Posterior vena cava (tissue), 2 donors: ENCODE results near the gene SMIM15. TPM values are rescaled to one million over a fixed set of nuclear protein-coding genes. Genes with fewer than 3 reads are reported as not detected.

ENCODE experiments used
- DNase-seq: peaks from one replicate; pipeline ENCODE4 v3.0.0-alpha.2; 2020; ENCODE audit warnings: low spot score
- intact Hi-C, 2 donors: fragments of 100-400 bp; cut with DNase I; formaldehyde crosslinking; loops; one replicate each; pipeline versions ENCODE4 v1.14.1 to v1.14.2; 2022 to 2023
- total RNA-seq, 2 donors: library from RNA; stranded (reverse); fragmentation: NEBNext Ultra II Directional; extraction: Animal tissue kit (Norgen Biotek cat#: 25700); gene quantifications; one replicate each; pipeline ENCODE4 v1.2.1, GENCODE V29; 2021
- donor health status: DM: yes; HTN: yes; CAD: no.
- donor health status: DM: yes; HTN: yes; CAD: no.

The SMIM15 gene
- total RNA-seq, 2 donors from 2014 or later = 35.9 to 39.3 TPM

DNA sequence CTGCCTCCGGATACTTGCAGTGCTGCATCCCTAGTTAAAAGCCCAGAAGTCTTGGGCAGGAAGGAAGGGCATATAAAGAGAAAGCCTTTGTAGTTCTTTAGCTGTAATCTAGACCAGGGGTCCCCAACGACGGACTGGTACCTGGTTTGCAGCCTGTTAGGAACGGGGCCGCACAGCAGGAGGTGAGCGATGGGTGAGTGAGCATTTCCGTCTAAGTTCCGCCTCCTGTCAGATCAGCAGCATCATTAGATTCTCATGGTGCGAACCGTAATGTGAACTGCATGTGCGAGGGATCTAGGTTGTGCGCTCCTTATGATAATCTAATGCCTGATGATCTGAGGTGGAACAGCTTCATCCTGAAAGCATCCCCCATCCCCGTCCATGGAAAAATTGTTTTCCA is 1.6 kb upstream of the SMIM15 start:
- no peak for DNase-seq
- intact Hi-C loops = loop anchor here (10.0 kb wide), 2 partner anchors 141 to 161 kb away; no protein-coding TSS in a partner anchor

DNA sequence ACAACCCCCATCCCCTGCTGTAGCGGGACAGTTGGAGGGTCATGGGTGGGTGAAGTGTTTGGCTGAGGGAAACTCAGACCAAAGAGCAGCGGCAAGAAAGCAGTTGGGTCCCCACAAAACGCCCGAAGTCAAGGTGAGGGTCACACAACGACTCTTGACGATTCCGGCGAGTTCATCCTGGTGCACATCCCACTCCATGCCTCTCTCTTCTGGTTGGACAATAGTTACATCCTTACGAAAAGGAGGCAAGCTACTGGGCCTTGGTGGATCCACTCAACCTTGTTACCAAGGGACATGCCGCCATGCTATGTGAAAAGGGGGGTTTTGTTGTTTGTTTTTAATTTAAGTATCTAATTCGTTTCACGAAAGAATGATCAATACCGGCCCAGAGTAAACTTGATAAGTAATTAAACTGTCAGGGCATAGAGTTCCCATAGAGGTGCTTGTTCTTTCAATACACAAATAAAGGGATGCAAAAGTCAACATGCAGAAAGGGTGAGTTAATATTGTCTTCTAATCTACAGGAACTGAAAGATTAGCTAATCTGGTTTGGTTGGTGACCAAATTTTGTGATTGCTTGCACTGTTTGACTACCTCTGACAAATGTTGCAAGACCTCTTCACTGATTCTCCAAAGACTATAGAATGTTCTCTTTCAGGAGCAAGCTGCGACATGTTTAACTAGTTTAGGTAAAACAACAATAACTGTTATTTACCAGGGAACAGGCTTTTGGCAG is 732 bp upstream of the SMIM15 start:
- DNase-seq = no peak

GRCh38 chr5:61160497-61160896 is 1.8 kb downstream of the SMIM15 start:
- no peak for DNase-seq
- intact Hi-C loops = loop anchor here (10.0 kb wide), 2 partner anchors 144 to 164 kb away; no protein-coding TSS in a partner anchor

More for the DNA sequence above, 732 bp upstream of the SMIM15 start:
- intact Hi-C loops = loop anchor here (10.0 kb wide), 2 partner anchors 142 to 162 kb away; no protein-coding TSS in a partner anchor

GRCh38 chr5:61159836-61160235 is 2.4 kb downstream of the SMIM15 start:
- intact Hi-C loops = loop anchor here (10.0 kb wide), 2 partner anchors 145 to 165 kb away; no protein-coding TSS in a partner anchor
- no peak for DNase-seq

GRCh38 chr5:61159070-61159469 is 3.2 kb downstream of the SMIM15 start:
- intact Hi-C loops = no loop called here
- no peak for DNase-seq

DNA sequence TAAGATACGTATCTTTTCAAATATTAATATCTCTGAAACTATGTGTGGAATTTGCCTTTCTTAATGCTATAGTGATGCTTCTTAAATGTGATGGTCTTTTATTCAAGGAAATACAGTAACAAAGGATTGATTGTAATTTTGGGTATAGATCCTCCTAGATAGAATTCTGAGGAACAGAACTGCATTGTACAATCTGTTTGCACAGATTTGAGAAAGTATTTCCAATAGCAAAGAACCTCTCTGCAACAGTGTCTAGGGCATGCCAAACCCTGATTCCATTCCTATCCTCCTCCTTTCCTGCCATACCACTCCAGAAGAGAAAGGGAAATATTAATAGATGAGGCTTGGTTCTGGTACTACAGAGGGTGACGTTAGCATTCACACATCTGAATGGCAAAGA is 10.4 kb downstream of the SMIM15 start:
- DNase-seq = no peak
- intact Hi-C loops = no loop called here

- intact Hi-C loops = no loop called here
Observed at GRCh38 chr5:61148515-61148914, 13.8 kb downstream of the SMIM15 start.

DNA sequence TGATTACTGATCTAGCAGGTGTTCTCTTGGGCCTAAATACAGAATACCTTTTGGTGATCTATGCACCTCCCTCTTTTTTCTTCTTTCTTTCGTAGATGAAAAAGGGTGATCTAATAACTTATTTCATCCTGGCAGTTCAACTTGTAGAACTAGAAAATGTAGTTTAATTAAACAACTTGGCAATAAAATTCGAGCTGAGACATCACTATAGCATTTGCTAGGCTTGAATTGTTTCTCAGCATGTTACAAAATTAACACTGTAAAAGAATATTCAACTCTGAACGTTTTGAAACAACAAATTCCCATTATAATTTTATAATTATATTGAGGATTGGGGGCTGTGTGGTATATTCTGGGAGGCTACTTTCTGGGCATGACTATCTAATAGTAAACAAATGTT is 19.5 kb downstream of the SMIM15 start:
- DNase-seq = no peak
- intact Hi-C loops = no loop called here

More at GRCh38 chr5:61148515-61148914, 13.8 kb downstream of the SMIM15 start:
- DNase-seq = no peak

- intact Hi-C loops = no loop called here
- DNase-seq = no peak
Observed at GRCh38 chr5:61142391-61142790, 19.9 kb downstream of the SMIM15 start.

DNA sequence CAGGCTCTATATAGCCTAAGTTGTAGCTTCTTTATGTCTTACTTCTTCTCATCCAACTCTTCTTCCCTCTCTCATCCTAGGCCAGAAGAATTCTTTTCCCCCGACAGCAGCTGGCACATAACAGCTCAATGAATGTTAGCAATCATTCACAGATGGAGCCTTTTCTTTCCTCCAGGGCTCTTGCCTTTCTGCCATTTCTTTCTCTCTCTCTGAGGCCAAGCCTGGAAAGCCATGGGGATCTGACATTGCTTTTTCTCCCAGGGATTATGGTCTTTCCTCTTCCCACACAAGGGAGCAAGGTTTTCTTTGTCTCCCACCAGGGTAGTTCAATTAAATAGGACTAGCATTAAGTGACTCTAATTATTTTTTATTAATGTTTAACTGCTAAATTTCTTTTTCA is 20.5 kb downstream of the SMIM15 start:
- intact Hi-C loops = no loop called here
- no peak for DNase-seq

- DNase-seq = peak; percentile 61
- intact Hi-C loops = no loop called here
Observed at GRCh38 chr5:61139931-61140330, 22.3 kb downstream of the SMIM15 start.

DNA sequence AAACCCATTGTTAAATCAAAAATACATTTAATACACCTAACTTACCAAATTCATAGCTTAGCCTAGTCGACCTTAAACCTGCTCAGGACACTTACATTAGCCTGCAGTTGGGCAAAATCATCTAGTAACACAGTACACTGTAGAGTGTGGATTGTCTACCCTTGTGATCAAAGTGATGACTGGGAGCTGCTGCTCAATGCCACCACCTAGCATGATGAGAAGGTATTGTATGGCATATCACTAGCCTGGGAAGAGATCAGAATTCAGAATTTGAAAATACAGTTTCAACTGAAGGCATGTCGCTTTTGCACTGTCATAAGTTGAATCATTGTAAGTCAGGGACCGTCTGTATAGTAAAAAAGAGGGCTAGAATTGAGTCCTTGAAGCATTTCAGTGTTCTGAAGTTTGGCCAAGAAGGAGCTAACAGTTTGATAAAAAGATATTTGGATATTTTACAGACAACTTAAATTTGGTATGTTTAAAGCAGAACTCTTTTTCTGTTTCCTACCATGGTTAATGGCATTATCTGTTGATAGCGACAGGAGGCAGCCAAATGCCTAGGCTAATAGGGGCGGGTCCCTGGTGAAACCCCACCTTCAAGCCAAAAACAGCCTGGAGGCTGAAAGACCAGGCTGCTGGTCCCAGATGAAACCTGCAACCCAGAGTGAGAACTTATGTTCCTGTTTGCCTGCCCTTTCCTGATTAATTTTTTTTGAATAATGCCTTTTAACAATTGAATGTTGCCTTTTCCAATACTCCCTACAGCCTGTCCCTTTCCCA is 23.0 kb downstream of the SMIM15 start:
- intact Hi-C loops = no loop called here
- DNase-seq = no peak

- intact Hi-C loops = no loop called here
- DNase-seq = no peak
Observed at GRCh38 chr5:61137835-61138234, 24.4 kb downstream of the SMIM15 start.

DNA sequence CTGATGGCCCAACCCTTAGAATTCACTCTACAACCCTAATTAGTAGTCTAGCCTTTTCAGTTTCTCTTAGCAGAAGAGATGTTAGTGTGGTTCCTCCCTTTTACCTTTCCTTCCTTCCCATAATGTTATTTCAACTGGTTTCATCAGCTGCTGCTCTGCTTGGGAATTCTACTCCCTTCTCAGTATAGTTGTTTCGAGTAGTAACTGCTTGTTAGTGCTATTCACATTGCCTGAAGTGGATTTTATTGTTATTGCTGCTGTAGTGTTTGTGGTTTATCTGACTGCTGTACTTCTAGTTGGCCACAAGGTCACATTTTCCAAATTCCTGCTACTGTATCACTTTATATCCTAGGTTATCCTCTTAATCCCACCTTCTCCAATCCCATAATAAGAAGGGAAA is 29.7 kb downstream of the SMIM15 start:
- intact Hi-C loops = no loop called here
- no peak for DNase-seq

GRCh38 chr5:61130289-61130688 is 32.0 kb downstream of the SMIM15 start:
- intact Hi-C loops = no loop called here
- DNase-seq = no peak

- DNase-seq = no peak
- intact Hi-C loops = no loop called here
Observed at GRCh38 chr5:61123145-61123544, 39.1 kb downstream of the SMIM15 start.

GRCh38 chr5:61120534-61120933 is 41.7 kb downstream of the SMIM15 start:
- intact Hi-C loops = no loop called here
- no peak for DNase-seq

- no peak for DNase-seq
- intact Hi-C loops = no loop called here
Observed at GRCh38 chr5:61119066-61119465, 43.2 kb downstream of the SMIM15 start.

DNA sequence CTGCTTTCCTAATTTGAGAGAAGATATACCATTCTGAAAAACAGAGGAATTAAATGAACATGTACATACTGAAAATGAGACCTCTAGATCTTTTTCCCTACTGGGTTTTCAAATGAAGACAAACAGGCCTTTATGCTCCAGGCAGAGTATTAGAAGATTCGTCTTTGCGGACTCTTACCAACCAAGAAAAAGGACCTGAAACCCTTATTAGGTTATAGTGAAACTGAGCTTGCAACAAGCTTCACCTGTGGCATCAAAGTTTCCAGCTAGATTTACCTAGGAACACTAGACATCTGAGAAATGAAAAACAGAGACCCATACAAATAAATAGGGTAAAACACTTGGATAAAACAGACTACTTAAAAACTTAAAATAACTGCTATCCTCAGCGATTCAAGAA is 46.3 kb downstream of the SMIM15 start:
- DNase-seq = no peak
- intact Hi-C loops = no loop called here

DNA sequence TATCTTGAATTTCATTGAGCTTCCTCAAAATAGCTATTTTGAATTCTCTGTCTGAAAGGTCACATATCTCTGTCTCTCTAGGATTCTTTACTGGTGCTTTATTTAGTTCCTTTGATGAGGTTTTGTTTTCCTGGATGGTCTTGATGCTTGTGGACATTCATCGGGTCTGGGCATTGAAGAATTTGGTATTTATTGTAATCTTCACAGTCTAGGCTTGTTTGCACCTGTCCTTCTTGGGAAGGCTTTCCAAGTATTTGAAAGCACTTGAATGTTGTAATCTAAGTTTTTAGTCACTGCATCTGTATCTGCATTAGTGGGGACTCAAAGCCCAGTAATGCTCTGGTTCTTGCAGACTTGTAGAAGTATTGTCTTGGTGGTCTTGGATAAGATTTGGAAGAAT is 47.8 kb downstream of the SMIM15 start:
- no peak for DNase-seq
- intact Hi-C loops = loop anchor here in 1 of 2 donors (5.0 kb wide), 1 partner anchor 1003 kb away; no protein-coding TSS in a partner anchor
